Fibroblast of villous mesenchyme (primary cell): ENCODE results near the gene SLC2A1. TPM values are rescaled to one million over a fixed set of nuclear protein-coding genes. Genes with fewer than 3 reads are reported as not detected.
A peak's percentile ranks its signal among the peaks of the same experiment; 100 is the strongest.

Experiments used
- DNase-seq: peaks from one replicate; pipeline ENCODE4 v3.0.0-alpha.2; 2010; ENCODE audit warnings: low read depth
- H3K4me3 ChIP-seq: 2 replicates; pipeline ENCODE4 v1.5.1; 2011; ENCODE audit warnings: low read depth, mild to moderate bottlenecking, low read length
- CTCF ChIP-seq: IDR thresholded peaks from 2 replicates; pipeline ENCODE4 v1.5.1; 2012; ENCODE audit warnings: low read depth, mild to moderate bottlenecking, low read length; ENCODE audit not compliant: insufficient read depth
- total RNA-seq: library from RNA; depleted of rRNA; stranded (reverse); fragments of >200 nt; gene quantifications from 2 replicates; pipeline ENCODE4 v1.2.3, GENCODE V29; 2012

The SLC2A1 gene
- total RNA-seq, 1 donor: 118 TPM

GRCh38 chr1:42936309-42937078 is 22.2 kb downstream of the SLC2A1 start:
- peak; percentile 92 for DNase-seq
- TF ChIP-seq CTCF: no peak
- H3K4me3 ChIP-seq: no peak overlapping the region

- H3K4me3 ChIP-seq: no peak overlapping the region
Observed at GRCh38 chr1:42935971-42936308, 22.7 kb downstream of the SLC2A1 start.

GRCh38 chr1:42935313-42935895 is 23.3 kb downstream of the SLC2A1 start:
- DNase-seq: no peak
- TF ChIP-seq CTCF: no peak

More at GRCh38 chr1:42935971-42936308, 22.7 kb downstream of the SLC2A1 start:
- no peak for TF ChIP-seq CTCF
- DNase-seq: no peak

GRCh38 chr1:42934541-42935312 is 23.9 kb downstream of the SLC2A1 start:
- no peak for TF ChIP-seq CTCF
- no peak for DNase-seq

More at GRCh38 chr1:42935313-42935895, 23.3 kb downstream of the SLC2A1 start:
- no peak overlapping the region for H3K4me3 ChIP-seq

GRCh38 chr1:42933610-42934491 is 24.8 kb downstream of the SLC2A1 start:
- H3K4me3 ChIP-seq: no peak overlapping the region
- no peak for DNase-seq
- TF ChIP-seq CTCF: no peak

More at GRCh38 chr1:42934541-42935312, 23.9 kb downstream of the SLC2A1 start:
- H3K4me3 ChIP-seq: no peak overlapping the region

GRCh38 chr1:42933060-42933586 is 25.5 kb downstream of the SLC2A1 start:
- no peak for DNase-seq
- no peak for TF ChIP-seq CTCF
- no peak overlapping the region for H3K4me3 ChIP-seq
